Caco-2 (cell line): ENCODE measurements around the gene VDR. TPM values are rescaled to one million over a fixed set of nuclear protein-coding genes. Genes with fewer than 3 reads are reported as not detected.

Experiments
- BruUV-seq: library from RNA; stranded (reverse); fragments of 400-500 nt; replicated peaks from 2 replicates; lab custom pipeline; 2021; lab: Mats Ljungman, UMichigan
- CTCF ChIA-PET: fragments of 300-600 bp; sonication (Branson Sonifier 250); formaldehyde crosslinking; loops from one replicate; lab custom pipeline; 2022; ENCODE audit warnings: antibody characterized with exemption; lab: Charles Lee
- POLR2A ChIA-PET: fragments of 300-600 bp; sonication (Branson Sonifier 250); formaldehyde crosslinking; loops from one replicate; lab custom pipeline; 2022; ENCODE audit warnings: antibody characterized with exemption; lab: Charles Lee
- DNase-seq, 2 experiments: peaks; one replicate each; pipeline versions ENCODE4 v3.0.0 to v3.0.0-alpha.2; 2020 to 2022
- H3K27me3 ChIP-seq: replicated peaks from 2 replicates; pipeline ENCODE4 v1.6.0; 2011; ENCODE audit warnings: low read length; ENCODE audit not compliant: control insufficient read depth, insufficient read depth
- H3K36me3 ChIP-seq: 2 replicates; pipeline ENCODE4 v1.5.1; 2011; ENCODE audit warnings: low read length; ENCODE audit not compliant: control insufficient read depth, insufficient read depth
- H3K4me1 ChIP-seq: fragments of 250-450 bp; sonication (Bioruptor Pico); 2 replicates; pipeline ENCODE4 v1.5.1; 2020; ENCODE audit warnings: mild to moderate bottlenecking
- H3K4me3 ChIP-seq: 2 replicates; pipeline ENCODE4 v1.5.1; 2011; ENCODE audit warnings: low read depth, mild to moderate bottlenecking, control low read depth, low read length
- H3K9me3 ChIP-seq: fragments of 250-450 bp; sonication (Bioruptor Pico); 2 replicates; pipeline ENCODE4 v1.5.1; 2020; ENCODE audit warnings: mild to moderate bottlenecking, moderate library complexity
- H3K27ac Mint-ChIP-seq: one replicate; pipeline ENCODE4 v1.8.0; 2022; ENCODE audit warnings: mixed read lengths; ENCODE audit not compliant: unreplicated experiment
- H3K27me3 Mint-ChIP-seq: one replicate; pipeline ENCODE4 v1.8.0; 2022; ENCODE audit warnings: mixed read lengths; ENCODE audit not compliant: insufficient read depth, unreplicated experiment
- H3K36me3 Mint-ChIP-seq: one replicate; pipeline ENCODE4 v1.8.0; 2022; ENCODE audit warnings: mild to moderate bottlenecking, mixed read lengths; ENCODE audit not compliant: insufficient read depth, unreplicated experiment
- H3K4me1 Mint-ChIP-seq: one replicate; pipeline ENCODE4 v1.8.0; 2022; ENCODE audit warnings: low read depth, mixed read lengths; ENCODE audit not compliant: unreplicated experiment
- H3K4me3 Mint-ChIP-seq: one replicate; pipeline ENCODE4 v1.8.0; 2022; ENCODE audit warnings: mild to moderate bottlenecking, moderate library complexity, mixed read lengths; ENCODE audit not compliant: unreplicated experiment
- H3K9me3 Mint-ChIP-seq: one replicate; pipeline ENCODE4 v1.8.0; 2022; ENCODE audit warnings: mixed read lengths; ENCODE audit not compliant: unreplicated experiment
- CTCF ChIP-seq, 2 experiments: fragments of 200-600 bp in 1 of 2; IDR thresholded peaks; 1 replicate in 1 of 2; 2 replicates in 1 of 2; pipeline versions ENCODE4 v1.5.1 to v1.8.0; 2011 to 2022; ENCODE audit warnings: antibody characterized with exemption in 1 of 2, control low read depth in 1 of 2, inconsistent platforms in 1 of 2, low read depth in 1 of 2, low read length in 1 of 2, mild to moderate bottlenecking in 1 of 2, moderate library complexity in 1 of 2; ENCODE audit not compliant: insufficient read depth in 1 of 2, severe bottlenecking in 1 of 2, unreplicated experiment in 1 of 2
- intact Hi-C: fragments of 100-400 bp; cut with micrococcal nuclease; formaldehyde crosslinking; loops from one replicate; pipeline ENCODE4 v1.10.0; 2022; ENCODE audit not compliant: unreplicated experiment
- total RNA-seq: library from RNA; stranded (reverse); gene quantifications from 2 replicates; pipeline ENCODE4 v1.2.3, GENCODE V29; 2022

VDR gene
- total RNA-seq, 1 experiment from 2014 or later = 15.4 TPM

- no peak overlapping the region for H3K4me3 ChIP-seq
- no peak overlapping the region for H3K4me3 Mint-ChIP-seq
- peaks cover 44% of the 10 kb centered on the region for H3K4me1 Mint-ChIP-seq
- H3K27me3 Mint-ChIP-seq = no peaks in the 10 kb centered on the region
- no peaks in the 10 kb centered on the region for H3K27me3 ChIP-seq
- DNase-seq = no peak
- peaks cover 32% of the 10 kb centered on the region for H3K4me1 ChIP-seq
- POLR2A ChIA-PET = interaction anchor here (1.0 kb wide), 1 partner anchor 46 kb away, joined by 4 read pairs; no protein-coding TSS in a partner anchor
- H3K27ac Mint-ChIP-seq = no peak overlapping the region
- CTCF ChIA-PET = interaction anchor here (1.2 to 7.7 kb wide), 4 partner anchors 13 to 51 kb away, joined by 5 to 187 read pairs (median 36); partner anchors contain the start of genes TMEM106C and VDR
- H3K9me3 Mint-ChIP-seq = peaks cover 5% of the 10 kb centered on the region
- peaks cover 4% of the 10 kb centered on the region for H3K36me3 Mint-ChIP-seq
- no peaks in the 10 kb centered on the region for H3K9me3 ChIP-seq
- intact Hi-C loops = no loop called here
- H3K36me3 ChIP-seq = no peaks in the 10 kb centered on the region
- BruUV-seq = no TSS peak
- TF ChIP-seq CTCF (IDR thresholded peaks at IDR 0.05; ENCODE audit: insufficient read depth in 1 of 2, low read depth in 1 of 2, low read length in 1 of 2, severe bottlenecking in 1 of 2, unreplicated experiment in 1 of 2) = no peak
Measured at GRCh38 chr12:47950856-47951468, 46.2 kb upstream of the VDR start.

GRCh38 chr12:47949441-47950341 is 44.9 kb upstream of the VDR start:
- Mint-ChIP-seq H3K36me3 (peaks cover 4% of the 10 kb centered on the region), H3K4me1 (peaks cover 40% of the 10 kb centered on the region), H3K9me3 (no peaks in the 10 kb centered on the region), H3K4me3 (no peak overlapping the region), H3K27ac (no peak overlapping the region), H3K27me3 (no peaks in the 10 kb centered on the region)
- intact Hi-C loops = loop anchor here (1.0 kb wide), 4 partner anchors 14 to 79 kb away; partner anchors contain the start of gene TMEM106C
- Histone ChIP-seq H3K9me3 (no peaks in the 10 kb centered on the region), H3K36me3 (no peaks in the 10 kb centered on the region), H3K4me1 (peaks cover 24% of the 10 kb centered on the region), H3K27me3 (no peaks in the 10 kb centered on the region), H3K4me3 (no peak overlapping the region)
- TF ChIP-seq CTCF (IDR thresholded peaks at IDR 0.05; ENCODE audit: insufficient read depth in 1 of 2, low read depth in 1 of 2, low read length in 1 of 2, severe bottlenecking in 1 of 2, unreplicated experiment in 1 of 2) = peak; percentile 94 to 97
- ChIA-PET CTCF (interaction anchor here (0.6 to 7.7 kb wide), 22 partner anchors 11 to 205 kb away, joined by 3 to 187 read pairs (median 4); partner anchors contain the start of genes TMEM106C and VDR), POLR2A (interaction anchor here (0.6 to 1.3 kb wide), 3 partner anchors 41 to 50 kb away, joined by 3 to 24 read pairs (median 5); partner anchors contain the start of gene VDR)
- DNase-seq = peak; percentile 86 to 94
- no TSS peak for BruUV-seq

GRCh38 chr12:47947341-47947740 is 42.5 kb upstream of the VDR start:
- H3K4me1 ChIP-seq = peaks cover 18% of the 10 kb centered on the region; the same call in 1 of the 2 replicates
- H3K27me3 Mint-ChIP-seq = no peaks in the 10 kb centered on the region
- H3K9me3 Mint-ChIP-seq = no peaks in the 10 kb centered on the region
- H3K4me1 Mint-ChIP-seq = peaks cover 32% of the 10 kb centered on the region
- POLR2A ChIA-PET = interaction anchor here (0.6 to 1.6 kb wide), 2 partner anchors 42 to 209 kb away, joined by 3 to 7 read pairs; partner anchors contain the start of gene VDR
- no TSS peak for BruUV-seq
- H3K27me3 ChIP-seq = no peaks in the 10 kb centered on the region
- no peaks in the 10 kb centered on the region for H3K36me3 ChIP-seq
- no peak overlapping the region for H3K4me3 Mint-ChIP-seq
- H3K4me3 ChIP-seq = no peak overlapping the region
- intact Hi-C loops = no loop called here
- no peak for TF ChIP-seq CTCF (IDR thresholded peaks at IDR 0.05; ENCODE audit: insufficient read depth in 1 of 2, low read depth in 1 of 2, low read length in 1 of 2, severe bottlenecking in 1 of 2, unreplicated experiment in 1 of 2)
- H3K27ac Mint-ChIP-seq = no peak overlapping the region
- no peak for DNase-seq
- H3K36me3 Mint-ChIP-seq = peaks cover 4% of the 10 kb centered on the region
- CTCF ChIA-PET = interaction anchor here (1.1 to 1.7 kb wide), 3 partner anchors 42 to 109 kb away, joined by 3 to 14 read pairs (median 4); partner anchors contain the start of gene VDR
- no peaks in the 10 kb centered on the region for H3K9me3 ChIP-seq
